GM23338 (cell line): ENCODE results near the gene RPTOR. TPM values are rescaled to one million over a fixed set of nuclear protein-coding genes. Genes with fewer than 3 reads are reported as not detected.

Experiments
- ATAC-seq: fragments of 200-7000 bp; cut with Tn5 transposase; 3 replicates; pipeline ENCODE4 v1.9.1; 2020
- DNase-seq: peaks from one replicate; pipeline ENCODE4 v3.0.0-alpha.2; 2015; ENCODE audit warnings: low spot score
- H2AFZ ChIP-seq: fragments of 200-600 bp; sonication (generic); 2 replicates; pipeline ENCODE4 v1.8.0; 2016; ENCODE audit warnings: antibody characterized with exemption, mild to moderate bottlenecking, moderate library complexity
- H3F3A ChIP-seq: fragments of 200-600 bp; sonication (generic); replicated peaks from 2 replicates; pipeline ENCODE4 v1.8.0; 2017; ENCODE audit warnings: antibody characterized with exemption, mixed run types, low read depth
- H3K27ac ChIP-seq: fragments of 200-600 bp; sonication (generic); 2 replicates; pipeline ENCODE4 v1.6.1; 2016; ENCODE audit warnings: low read depth
- H3K27me3 ChIP-seq: fragments of 200-600 bp; sonication (generic); 2 replicates; pipeline ENCODE4 v1.8.0; 2016; ENCODE audit warnings: mild to moderate bottlenecking, mixed run types, moderate library complexity; ENCODE audit not compliant: insufficient read depth
- H3K36me3 ChIP-seq: fragments of 200-600 bp; sonication (generic); 2 replicates; pipeline ENCODE4 v1.8.0; 2016; ENCODE audit warnings: mild to moderate bottlenecking; ENCODE audit not compliant: insufficient read depth
- H3K4me1 ChIP-seq: fragments of 200-600 bp; sonication (generic); 2 replicates; pipeline ENCODE4 v1.8.0; 2016; ENCODE audit warnings: mild to moderate bottlenecking, moderate library complexity; ENCODE audit not compliant: insufficient read depth
- H3K4me2 ChIP-seq: fragments of 200-600 bp; sonication (generic); 2 replicates; pipeline ENCODE4 v1.7.1; 2017; ENCODE audit warnings: mixed run types
- H3K4me3 ChIP-seq: fragments of 200-600 bp; sonication (generic); 2 replicates; pipeline ENCODE4 v1.6.1; 2016; ENCODE audit warnings: mixed run types
- H3K79me2 ChIP-seq: fragments of 200-600 bp; sonication (generic); replicated peaks from 2 replicates; pipeline ENCODE4 v1.8.0; 2017; ENCODE audit warnings: mild to moderate bottlenecking; ENCODE audit not compliant: insufficient read depth
- H3K9me2 ChIP-seq: fragments of 200-600 bp; sonication (generic); 2 replicates; pipeline ENCODE4 v1.8.0; 2017; ENCODE audit not compliant: insufficient read depth
- H4K20me1 ChIP-seq: fragments of 200-600 bp; sonication (generic); replicated peaks from 2 replicates; pipeline ENCODE4 v1.8.0; 2017; ENCODE audit warnings: mild to moderate bottlenecking; ENCODE audit not compliant: insufficient read depth
- H3K27ac Mint-ChIP-seq: 2 replicates; pipeline ENCODE4 v1.8.0; 2020; ENCODE audit warnings: inconsistent platforms, mild to moderate bottlenecking, moderate library complexity, mixed read lengths
- H3K27me3 Mint-ChIP-seq: 3 replicates; pipeline ENCODE4 v1.8.0; 2022; ENCODE audit warnings: low read depth, mild to moderate bottlenecking, moderate library complexity, mixed read lengths, inconsistent platforms; ENCODE audit not compliant: insufficient read depth, poor library complexity
- H3K36me3 Mint-ChIP-seq: 3 replicates; pipeline ENCODE4 v1.8.0; 2021; ENCODE audit warnings: low read depth, mild to moderate bottlenecking, inconsistent platforms, moderate library complexity, mixed read lengths
- H3K4me1 Mint-ChIP-seq: 3 replicates; pipeline ENCODE4 v1.8.0; 2020; ENCODE audit warnings: mild to moderate bottlenecking, inconsistent platforms, mixed read lengths
- H3K4me3 Mint-ChIP-seq: 3 replicates; pipeline ENCODE4 v1.8.0; 2021; ENCODE audit warnings: moderate library complexity, mild to moderate bottlenecking, inconsistent platforms, mixed read lengths
- H3K9me3 Mint-ChIP-seq: 3 replicates; pipeline ENCODE4 v1.8.0; 2020; ENCODE audit warnings: moderate library complexity, mild to moderate bottlenecking, inconsistent platforms, mixed read lengths
- CREB1 ChIP-seq: fragments of 250-450 bp; sonication (Bioruptor Pico); IDR thresholded peaks from 2 replicates; pipeline ENCODE4 v1.5.0; 2020; ENCODE audit warnings: low read depth, mild to moderate bottlenecking, moderate library complexity
- CTCF ChIP-seq, 2 experiments: fragments of 200-600 bp in 1 of 2; sonication (generic) in 1 of 2; conservative IDR thresholded peaks; 2 replicates each; pipeline versions ENCODE4 v1.5.1 to v1.6.1; 2016 to 2017; ENCODE audit warnings: antibody characterized with exemption in 2 of 2, low read depth in 2 of 2, mild to moderate bottlenecking in 2 of 2, moderate library complexity in 1 of 2
- ETS1 ChIP-seq: IDR thresholded peaks from 2 replicates; pipeline ENCODE4 v1.6.1; 2016; ENCODE audit warnings: antibody characterized with exemption
- EZH2 ChIP-seq: fragments of 200-600 bp; sonication (generic); IDR thresholded peaks from one replicate; pipeline ENCODE4 v1.8.0; 2017; ENCODE audit warnings: antibody characterized with exemption, mild to moderate bottlenecking, low read depth; ENCODE audit not compliant: unreplicated experiment
- EZH2phosphoT487 ChIP-seq: fragments of 200-600 bp; sonication (generic); IDR thresholded peaks from one replicate; pipeline ENCODE4 v1.8.1; 2018; ENCODE audit warnings: antibody characterized with exemption; ENCODE audit not compliant: unreplicated experiment
- JUNB ChIP-seq: IDR thresholded peaks from one replicate; pipeline ENCODE4 v1.6.1; 2016; ENCODE audit warnings: antibody characterized with exemption; ENCODE audit not compliant: unreplicated experiment
- NANOG ChIP-seq: IDR thresholded peaks from 2 replicates; pipeline ENCODE4 v1.6.1; 2016; ENCODE audit warnings: antibody characterized with exemption, borderline replicate concordance
- POLR2AphosphoS5 ChIP-seq: IDR thresholded peaks from 2 replicates; pipeline ENCODE4 v1.6.1; 2016; ENCODE audit warnings: antibody characterized with exemption, low read depth
- REST ChIP-seq: IDR thresholded peaks from one replicate; pipeline ENCODE4 v1.6.1; 2018; ENCODE audit warnings: antibody characterized with exemption; ENCODE audit not compliant: unreplicated experiment
- STAT1 ChIP-seq: IDR thresholded peaks from one replicate; pipeline ENCODE4 v1.6.1; 2016; ENCODE audit warnings: antibody characterized with exemption; ENCODE audit not compliant: unreplicated experiment
- ZNF114 ChIP-seq: fragments of 250-450 bp; sonication (Bioruptor Pico); IDR thresholded peaks from 2 replicates; pipeline ENCODE4 v1.5.0; 2020; ENCODE audit warnings: mild to moderate bottlenecking, moderate library complexity
- ZNF331 ChIP-seq: fragments of 250-450 bp; sonication (Bioruptor Pico); IDR thresholded peaks from 2 replicates; pipeline ENCODE4 v1.5.0; 2020; ENCODE audit warnings: low read depth, mild to moderate bottlenecking, moderate library complexity
- ZNF462 ChIP-seq: fragments of 250-450 bp; sonication (Bioruptor Pico); IDR thresholded peaks from 2 replicates; pipeline ENCODE4 v1.5.0; 2020; ENCODE audit warnings: mild to moderate bottlenecking, moderate library complexity
- polyA plus RNA-seq: library from polyadenylated mRNA; unstranded; fragments of >200 nt; fragmentation: Nextera tagmentation; extraction: Ambion mirVana; gene quantifications from 2 replicates; pipeline ENCODE4 v1.2.1, GENCODE V29; 2016
- total RNA-seq: library from RNA; depleted of rRNA; stranded (reverse); fragments of >200 nt; shearing (Covaris generic); gene quantifications from 2 replicates; pipeline ENCODE4 v1.2.3, GENCODE V29; 2014

Gene RPTOR
- total and polyA plus RNA-seq, 2 experiments from 2014 or later: 9.5 to 38.0 TPM

GRCh38 chr17:80825471-80826345 is 281.1 kb downstream of the RPTOR start:
- Mint-ChIP-seq H3K4me1 (peaks cover 39% of the 10 kb centered on the region), H3K36me3 (peaks cover 16% of the 10 kb centered on the region), H3K27me3 (peaks cover 10% of the 10 kb centered on the region), H3K9me3 (no peaks in the 10 kb centered on the region), H3K27ac (no peak overlapping the region), H3K4me3 (no peak overlapping the region)
- TF ChIP-seq ETS1 (no peak), POLR2AphosphoS5 (no peak), CREB1 (CRISPR knock-in tag) (no peak), NANOG (no peak), ZNF462 (no peak), CTCF (conservative IDR thresholded peaks at IDR 0.05; ENCODE audit: low read depth in 2 of 2) (no peak), EZH2 (no peak), EZH2phosphoT487 (no peak), JUNB (no peak), ZNF331 (CRISPR knock-in tag) (no peak), ZNF114 (CRISPR knock-in tag) (no peak), REST (no peak), STAT1 (no peak)
- no peak for ATAC-seq
- no peaks in the 10 kb centered on the region for H4K20me1 ChIP-seq
- no peak overlapping the region for H3K4me3 ChIP-seq
- no peaks in the 10 kb centered on the region for H3K79me2 ChIP-seq
- H3K36me3 ChIP-seq: no peaks in the 10 kb centered on the region
- no peak for DNase-seq
- peaks cover 8% of the 10 kb centered on the region; the same call in 1 of the 2 replicates for H3K4me1 ChIP-seq
- H3K9me2 ChIP-seq: no peaks in the 10 kb centered on the region
- H3K4me2 ChIP-seq: no peak overlapping the region
- no peak overlapping the region for H3K27ac ChIP-seq
- H3F3A ChIP-seq: 0 out of 2 replicates have a peak, but pooled peaks cover 9% of the 10 kb centered on the region
- H3K27me3 ChIP-seq: no peaks in the 10 kb centered on the region
- H2AFZ ChIP-seq: no peak overlapping the region
